CD14-positive monocyte (primary cell): Measurements from ENCODE around the gene HES3. TPM values are rescaled to one million over a fixed set of nuclear protein-coding genes. Genes with fewer than 3 reads are reported as not detected.

Source experiments
- DNase-seq, 3 donors: peaks; one replicate each; pipeline ENCODE4 v3.0.0-alpha.2; 2011 to 2022
- H2AFZ ChIP-seq: 2 replicates; pipeline ENCODE4 v1.6.0; 2012; ENCODE audit warnings: mild to moderate bottlenecking, low read depth, low read length, inconsistent platforms; ENCODE audit not compliant: insufficient read depth, poor library complexity, severe bottlenecking
- H3K27ac ChIP-seq, 2 donors: 1 replicate in 1 of 2; 2 replicates in 1 of 2; pipeline ENCODE4 v1.5.1; 2012 to 2013; ENCODE audit warnings: low read length in 2 of 2, control low read depth in 1 of 2, inconsistent platforms in 1 of 2, low read depth in 1 of 2, mild to moderate bottlenecking in 1 of 2
- H3K27me3 ChIP-seq, 2 donors: one replicate each; pipeline versions ENCODE4 v1.6.0 to v1.6.1; 2011 to 2013; ENCODE audit warnings: low read length in 2 of 2; ENCODE audit not compliant: control insufficient read depth in 2 of 2, insufficient read depth in 2 of 2
- H3K36me3 ChIP-seq, 2 donors: replicated peaks in 1 of 2; 1 replicate in 1 of 2; 2 replicates in 1 of 2; pipeline versions ENCODE4 v1.5.1 to v1.6.1; 2012 to 2013; ENCODE audit warnings: low read length in 2 of 2, control low read depth in 1 of 2, inconsistent platforms in 1 of 2, mild to moderate bottlenecking in 1 of 2; ENCODE audit not compliant: insufficient read depth in 2 of 2, control insufficient read depth in 1 of 2
- H3K4me1 ChIP-seq, 2 donors: 1 replicate in 1 of 2; 2 replicates in 1 of 2; pipeline versions ENCODE4 v1.5.1 to v1.6.1; 2012 to 2013; ENCODE audit warnings: low read length in 2 of 2, control low read depth in 1 of 2, inconsistent platforms in 1 of 2, mild to moderate bottlenecking in 1 of 2, moderate library complexity in 1 of 2; ENCODE audit not compliant: insufficient read depth in 2 of 2, control insufficient read depth in 1 of 2
- H3K4me2 ChIP-seq: replicated peaks from 2 replicates; pipeline ENCODE3; 2012; ENCODE audit warnings: low read length, moderate library complexity, mild to moderate bottlenecking; ENCODE audit not compliant: poor library complexity, severe bottlenecking; ENCODE audit errors: extremely low read depth
- H3K4me3 ChIP-seq, 3 experiments: fragments of 200-600 bp in 1 of 3; sonication (generic) in 1 of 3; replicated peaks in 1 of 3; 1 replicate in 2 of 3; 2 replicates in 1 of 3; pipeline ENCODE4 v1.5.1; 2011 to 2013; ENCODE audit warnings: low read length in 3 of 3, mild to moderate bottlenecking in 3 of 3, control low read depth in 2 of 3, low read depth in 2 of 3, inconsistent platforms in 1 of 3, moderate library complexity in 1 of 3
- H3K79me2 ChIP-seq: 2 replicates; pipeline ENCODE4 v1.6.0; 2012; ENCODE audit warnings: mild to moderate bottlenecking, control low read depth, inconsistent platforms, low read length, moderate library complexity; ENCODE audit not compliant: insufficient read depth
- H3K9ac ChIP-seq: 2 replicates; pipeline ENCODE4 v1.6.0; 2017; ENCODE audit warnings: low read length, mild to moderate bottlenecking; ENCODE audit not compliant: insufficient read depth, poor library complexity, severe bottlenecking
- H3K9me3 ChIP-seq, 2 donors: replicated peaks in 1 of 2; 1 replicate in 1 of 2; 2 replicates in 1 of 2; pipeline versions ENCODE4 v1.5.1 to v1.6.1; 2012 to 2013; ENCODE audit warnings: low read length in 2 of 2, control low read depth in 1 of 2; ENCODE audit not compliant: control insufficient read depth in 1 of 2, insufficient read depth in 1 of 2
- H4K20me1 ChIP-seq: 2 replicates; pipeline ENCODE4 v1.6.0; 2012; ENCODE audit warnings: mild to moderate bottlenecking, low read length, control low read depth, moderate library complexity; ENCODE audit not compliant: insufficient read depth
- H3K27ac Mint-ChIP-seq, 7 donors: one replicate each; pipeline ENCODE4 v1.8.0; 2020; ENCODE audit warnings: mild to moderate bottlenecking in 7 of 7, mixed read lengths in 7 of 7, moderate library complexity in 6 of 7, inconsistent platforms in 2 of 7
- H3K27me3 Mint-ChIP-seq, 3 donors: one replicate each; pipeline ENCODE4 v1.8.0; 2021 to 2022; ENCODE audit warnings: low read depth in 3 of 3, mild to moderate bottlenecking in 3 of 3, mixed read lengths in 3 of 3, moderate library complexity in 3 of 3, inconsistent platforms in 1 of 3
- H3K36me3 Mint-ChIP-seq, 2 donors: one replicate each; pipeline ENCODE4 v1.8.0; 2020; ENCODE audit warnings: mixed read lengths in 2 of 2, inconsistent platforms in 1 of 2, mild to moderate bottlenecking in 1 of 2
- H3K4me1 Mint-ChIP-seq: one replicate; pipeline ENCODE4 v1.8.0; 2020; ENCODE audit warnings: mild to moderate bottlenecking, mixed read lengths
- H3K4me3 Mint-ChIP-seq, 2 donors: one replicate each; pipeline ENCODE4 v1.8.0; 2020; ENCODE audit warnings: mild to moderate bottlenecking in 2 of 2, mixed read lengths in 2 of 2, moderate library complexity in 1 of 2
- H3K9me3 Mint-ChIP-seq, 7 donors: one replicate each; pipeline ENCODE4 v1.8.0; 2020 to 2022; ENCODE audit warnings: mixed read lengths in 7 of 7, mild to moderate bottlenecking in 6 of 7, moderate library complexity in 6 of 7, inconsistent platforms in 2 of 7
- CTCF ChIP-seq: fragments of 200-600 bp; IDR thresholded peaks from one replicate; pipeline ENCODE4 v1.8.0; 2022; ENCODE audit warnings: antibody characterized with exemption, mild to moderate bottlenecking
- WGBS: methylation state at CpG from one replicate; pipeline ENCODE4 v1.1.5; 2013; ENCODE audit warnings: missing lambda C conversion rate; ENCODE audit not compliant: insufficient coverage; 5-methylcytosine and 5-hydroxymethylcytosine counted together
- intact Hi-C, 2 donors: fragments of 100-400 bp; cut with micrococcal nuclease; formaldehyde crosslinking; loops; one replicate each; pipeline versions ENCODE4 v1.15.0 to v1.15.1; 2023
- polyA plus RNA-seq, 3 donors: library from polyadenylated mRNA; depleted of rRNA in 1 of 3; unstranded in 2 of 3; stranded (reverse) in 1 of 3; fragments of 300-500 nt in 2 of 3; fragments of >200 nt in 1 of 3; fragmentation: Illumina TruSeq in 2 of 3; gene quantifications; 1 replicate in 2 of 3; 2 replicates in 1 of 3; pipeline ENCODE4 v1.2.3, GENCODE V29; 2012 to 2021

The HES3 gene
- polyA plus RNA-seq, 3 donors = not detected

- Mint-ChIP-seq H3K36me3 (peaks cover 38 to 45% of the 10 kb centered on the region in 2 donors), H3K4me3 (no peak overlapping the region), H3K4me1 (no peaks in the 10 kb centered on the region), H3K27ac (no peak overlapping the region), H3K9me3 (no peaks in the 10 kb centered on the region), H3K27me3 (peaks cover 4 to 11% (median 11%) of the 10 kb centered on the region in 3 donors)
- Histone ChIP-seq H2AFZ (no peak overlapping the region), H3K9me3 (no peaks in the 10 kb centered on the region), H3K4me3 (no peak overlapping the region), H3K4me2 (no peak overlapping the region), H3K9ac (no peak overlapping the region), H3K27me3 (no peaks in the 10 kb centered on the region), H4K20me1 (no peaks in the 10 kb centered on the region), H3K36me3 (peaks cover 22 to 39% of the 10 kb centered on the region in 2 donors), H3K79me2 (no peaks in the 10 kb centered on the region), H3K4me1 (no peaks in the 10 kb centered on the region), H3K27ac (no peak overlapping the region)
- no peak for TF ChIP-seq CTCF
- intact Hi-C loops = no loop called here
- no peak for DNase-seq
- 88% methylated on average over 7 of the region's 8 CpGs for WGBS
Observed at GRCh38 chr1:6220236-6220635, 23.7 kb upstream of the HES3 start.

GRCh38 chr1:6221210-6221784 lies 22.7 kb upstream of the HES3 start:
- intact Hi-C loops = no loop called here
- H3K27ac Mint-ChIP-seq = no peak overlapping the region

More at GRCh38 chr1:6221210-6221784, 22.7 kb upstream of the HES3 start:
- no peaks in the 10 kb centered on the region for H3K4me1 Mint-ChIP-seq
- H3K9me3 Mint-ChIP-seq = no peaks in the 10 kb centered on the region
- no peak for TF ChIP-seq CTCF
- Histone ChIP-seq H3K36me3 (peaks cover 28 to 50% of the 10 kb centered on the region in 2 donors), H3K79me2 (no peaks in the 10 kb centered on the region), H3K4me3 (no peak overlapping the region), H3K9me3 (no peaks in the 10 kb centered on the region), H3K9ac (no peak overlapping the region), H3K27me3 (no peaks in the 10 kb centered on the region), H3K4me1 (no peaks in the 10 kb centered on the region), H3K27ac (no peak overlapping the region), H4K20me1 (no peaks in the 10 kb centered on the region), H2AFZ (no peak overlapping the region), H3K4me2 (no peak overlapping the region)
- H3K4me3 Mint-ChIP-seq = no peak overlapping the region
- 97% methylated on average over 9 of the region's 12 CpGs for WGBS
- H3K36me3 Mint-ChIP-seq = peaks cover 48 to 56% of the 10 kb centered on the region in 2 donors
- DNase-seq = no peak
- peaks cover 3 to 6% (median 4%) of the 10 kb centered on the region in 3 donors for H3K27me3 Mint-ChIP-seq
